Lower lobe of right lung (tissue), 2 donors: ENCODE measurements around the gene PAQR6. TPM values are rescaled to one million over a fixed set of nuclear protein-coding genes. Genes with fewer than 3 reads are reported as not detected.

Experiments
- ATAC-seq, 2 donors: fragments of 200-7000 bp; cut with Tn5 transposase; one replicate each; pipeline ENCODE4 v1.9.1; 2020 to 2022; ENCODE audit warnings: mild to moderate bottlenecking in 2 of 2, moderate library complexity in 2 of 2
- DNase-seq: peaks from one replicate; pipeline ENCODE4 v3.0.0-alpha.2; 2020
- H3K27ac ChIP-seq: fragments of 200-600 bp; one replicate; pipeline ENCODE4 v1.8.0; 2022
- H3K27me3 ChIP-seq: fragments of 200-600 bp; one replicate; pipeline ENCODE4 v1.8.0; 2022; ENCODE audit warnings: low read depth
- H3K36me3 ChIP-seq: fragments of 200-600 bp; one replicate; pipeline ENCODE4 v1.8.0; 2022; ENCODE audit warnings: mild to moderate bottlenecking
- H3K4me1 ChIP-seq: fragments of 200-600 bp; one replicate; pipeline ENCODE4 v1.8.0; 2022
- H3K4me3 ChIP-seq: fragments of 200-600 bp; one replicate; pipeline ENCODE4 v1.8.0; 2022; ENCODE audit warnings: mild to moderate bottlenecking
- H3K9me3 ChIP-seq: fragments of 200-600 bp; one replicate; pipeline ENCODE4 v1.8.0; 2022
- intact Hi-C: fragments of 100-400 bp; cut with DNase I; formaldehyde crosslinking; loops from one replicate; pipeline ENCODE4 v1.11.0; 2022
- total RNA-seq: library from RNA; stranded (reverse); fragmentation: NEBNext Ultra II Directional; extraction: Animal tissue kit (Norgen Biotek cat#: 25700); gene quantifications from one replicate; pipeline ENCODE4 v1.2.1, GENCODE V29; 2021
- TF ChIP-seq, protein P1 (sequence below): fragments of 200-600 bp; IDR thresholded peaks from one replicate; pipeline ENCODE4 v1.8.0; 2022; ENCODE audit warnings: antibody characterized with exemption, mild to moderate bottlenecking
- donor health status: DM: no; HTN: yes; CAD: no; lungs with severe emphysema.

The PAQR6 gene
- total RNA-seq, 1 donor from 2014 or later, result 2.3 TPM

DNA sequence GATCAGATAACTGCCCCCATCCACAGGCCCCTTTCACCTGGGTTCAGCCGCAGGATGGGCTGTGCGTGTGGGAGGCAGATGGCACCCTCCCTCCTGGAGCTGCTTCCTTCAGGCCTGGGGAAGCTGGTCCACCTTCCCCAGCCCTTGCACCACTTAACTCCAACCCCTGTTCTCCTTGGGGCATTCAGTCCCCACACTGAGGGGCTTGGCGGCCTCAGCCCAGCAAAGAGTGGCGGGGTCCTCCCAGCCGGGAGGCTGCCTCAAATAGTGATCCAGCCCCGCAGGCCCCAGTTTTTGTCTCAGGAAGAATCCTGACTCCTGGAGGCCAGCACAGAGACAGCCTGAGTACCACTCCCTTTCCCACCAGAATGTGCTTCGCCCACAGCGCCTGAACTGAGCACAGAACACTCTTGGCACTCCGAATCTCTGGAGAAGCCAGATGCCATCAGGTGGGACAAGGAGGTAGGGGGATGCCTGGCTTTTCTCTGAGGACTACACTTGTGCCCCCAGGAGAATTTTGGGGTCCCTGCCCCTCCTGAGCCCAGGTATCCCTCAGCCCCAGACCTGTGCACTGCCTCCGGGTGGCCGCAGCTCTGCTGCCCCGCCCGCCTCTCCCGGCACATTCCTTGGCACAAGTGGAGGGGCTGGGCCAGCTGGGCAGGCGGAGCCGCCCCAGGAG lies 936 bp downstream of the PAQR6 start:
- Histone ChIP-seq H3K9me3 (no peaks in the 10 kb centered on the region), H3K27me3 (peaks cover 11% of the 10 kb centered on the region), H3K4me3 (no peak overlapping the region), H3K36me3 (peaks cover 29% of the 10 kb centered on the region), H3K4me1 (peaks cover 27% of the 10 kb centered on the region), H3K27ac (no peak overlapping the region)
- DNase-seq (no peak), ATAC-seq (peak; percentile 56 to 60)
- TF ChIP-seq, protein P1, sequence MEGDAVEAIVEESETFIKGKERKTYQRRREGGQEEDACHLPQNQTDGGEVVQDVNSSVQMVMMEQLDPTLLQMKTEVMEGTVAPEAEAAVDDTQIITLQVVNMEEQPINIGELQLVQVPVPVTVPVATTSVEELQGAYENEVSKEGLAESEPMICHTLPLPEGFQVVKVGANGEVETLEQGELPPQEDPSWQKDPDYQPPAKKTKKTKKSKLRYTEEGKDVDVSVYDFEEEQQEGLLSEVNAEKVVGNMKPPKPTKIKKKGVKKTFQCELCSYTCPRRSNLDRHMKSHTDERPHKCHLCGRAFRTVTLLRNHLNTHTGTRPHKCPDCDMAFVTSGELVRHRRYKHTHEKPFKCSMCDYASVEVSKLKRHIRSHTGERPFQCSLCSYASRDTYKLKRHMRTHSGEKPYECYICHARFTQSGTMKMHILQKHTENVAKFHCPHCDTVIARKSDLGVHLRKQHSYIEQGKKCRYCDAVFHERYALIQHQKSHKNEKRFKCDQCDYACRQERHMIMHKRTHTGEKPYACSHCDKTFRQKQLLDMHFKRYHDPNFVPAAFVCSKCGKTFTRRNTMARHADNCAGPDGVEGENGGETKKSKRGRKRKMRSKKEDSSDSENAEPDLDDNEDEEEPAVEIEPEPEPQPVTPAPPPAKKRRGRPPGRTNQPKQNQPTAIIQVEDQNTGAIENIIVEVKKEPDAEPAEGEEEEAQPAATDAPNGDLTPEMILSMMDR, result no peak
- intact Hi-C loops, result no loop called here

DNA sequence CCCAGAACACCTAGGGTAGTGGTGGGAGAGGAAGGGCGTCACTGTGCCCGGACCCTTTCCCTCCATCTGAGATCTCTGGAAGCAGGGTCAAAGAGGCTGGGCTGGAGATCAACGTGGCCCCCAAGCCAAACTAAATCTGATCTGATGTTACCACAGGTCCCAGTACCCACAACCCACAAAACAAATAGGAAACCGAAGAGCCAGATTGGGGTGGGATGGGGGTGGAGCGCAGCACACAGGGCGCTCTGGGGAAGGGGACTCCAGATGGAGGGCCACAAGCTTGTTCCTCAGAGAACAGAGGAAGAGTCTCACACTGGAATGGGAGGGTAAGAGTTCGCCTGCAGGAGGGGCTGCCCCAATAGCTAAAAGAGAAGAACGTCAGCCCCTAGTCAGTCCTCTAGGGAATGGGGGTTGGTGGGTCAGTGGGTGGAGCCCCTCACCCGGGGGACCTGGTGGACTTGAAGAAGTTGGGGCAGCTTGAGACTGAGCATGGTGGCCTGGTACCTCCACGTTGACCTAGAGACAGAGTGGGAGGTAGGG lies 1.5 kb downstream of the PAQR6 start:
- TF ChIP-seq, protein P1, result no peak
- ATAC-seq (no peak), DNase-seq (no peak)
- H3K4me1 ChIP-seq, result peaks cover 27% of the 10 kb centered on the region
- no peaks in the 10 kb centered on the region for H3K9me3 ChIP-seq
- intact Hi-C loops, result no loop called here
- H3K27me3 ChIP-seq, result peaks cover 11% of the 10 kb centered on the region
- H3K36me3 ChIP-seq, result peaks cover 23% of the 10 kb centered on the region
- no peak overlapping the region for H3K27ac ChIP-seq
- peak overlapping the region; percentile 48 for H3K4me3 ChIP-seq

DNA sequence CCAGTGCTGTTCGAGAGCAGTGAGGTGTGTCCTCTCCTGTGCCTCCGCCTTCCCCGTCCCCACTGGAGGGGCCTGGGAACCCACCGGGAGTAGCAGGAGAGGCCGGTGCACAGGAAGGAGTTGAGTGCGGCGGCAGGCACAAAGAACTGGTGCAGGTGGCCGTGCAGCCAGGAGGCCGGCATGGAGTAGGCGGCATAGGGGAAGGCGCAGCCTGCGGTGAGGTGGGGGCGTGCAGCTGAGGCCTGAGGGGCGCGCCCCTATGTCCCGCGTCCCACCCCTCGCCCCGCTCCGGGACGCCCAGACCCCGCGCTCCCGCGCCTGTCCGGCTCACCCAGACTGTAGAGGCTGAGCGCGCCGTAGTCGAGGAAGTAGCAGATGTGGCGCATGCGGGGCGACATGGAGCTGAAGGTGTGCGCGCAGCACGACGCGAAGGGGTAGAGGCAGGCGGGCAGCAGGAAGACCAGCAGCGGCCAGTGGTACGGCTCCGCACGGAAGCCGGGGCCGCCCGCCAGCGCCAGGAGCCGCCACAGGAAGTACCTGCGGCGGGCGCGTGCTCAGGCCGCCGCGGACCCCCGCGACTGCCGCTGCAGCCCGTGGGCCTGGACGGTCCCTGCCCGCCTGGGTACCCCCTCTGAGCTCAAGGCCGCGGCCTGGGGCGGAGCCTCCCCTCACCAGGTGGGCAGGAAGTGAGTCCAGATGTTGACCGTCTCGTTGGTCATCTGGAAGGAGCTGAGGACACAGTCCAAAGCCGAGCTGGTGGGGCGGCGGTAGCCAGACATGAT lies 2.2 kb downstream of the PAQR6 start:
- intact Hi-C loops, result no loop called here
- no peak overlapping the region for H3K27ac ChIP-seq
- ATAC-seq (peak; percentile 31 to 44), DNase-seq (peak; percentile 59)
- peaks cover 27% of the 10 kb centered on the region for H3K4me1 ChIP-seq
- peaks cover 11% of the 10 kb centered on the region for H3K27me3 ChIP-seq
- peak overlapping the region; percentile 48 for H3K4me3 ChIP-seq
- H3K36me3 ChIP-seq, result peaks cover 21% of the 10 kb centered on the region
- TF ChIP-seq, protein P1, result no peak
- H3K9me3 ChIP-seq, result no peaks in the 10 kb centered on the region

DNA sequence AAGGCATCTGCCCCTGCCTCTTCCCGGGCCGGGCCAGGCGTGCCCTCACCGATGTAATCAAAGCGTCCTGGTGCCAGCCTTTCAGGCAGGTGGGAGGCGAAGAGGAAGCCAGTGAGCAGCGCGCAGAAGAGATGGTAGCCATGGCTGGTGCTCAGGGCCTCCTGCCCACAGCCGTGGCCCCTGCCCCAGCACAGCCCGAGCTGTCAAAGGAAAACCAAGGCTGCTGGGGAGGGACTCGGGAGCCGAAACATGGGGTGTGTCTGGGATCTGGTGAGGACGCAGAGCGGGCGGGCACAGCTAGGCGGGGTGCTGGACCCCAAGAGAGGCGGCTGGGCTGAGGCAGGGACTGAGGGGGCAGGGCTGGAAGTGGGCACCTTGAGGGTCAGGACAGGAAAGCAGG lies 3.1 kb downstream of the PAQR6 start:
- ATAC-seq, result no peak
- Histone ChIP-seq H3K4me3 (no peak overlapping the region), H3K27ac (no peak overlapping the region), H3K4me1 (peaks cover 27% of the 10 kb centered on the region), H3K36me3 (peaks cover 20% of the 10 kb centered on the region), H3K9me3 (no peaks in the 10 kb centered on the region), H3K27me3 (peaks cover 11% of the 10 kb centered on the region)
- intact Hi-C loops, result no loop called here
- TF ChIP-seq, protein P1, result no peak
- DNase-seq, result no peak

DNA sequence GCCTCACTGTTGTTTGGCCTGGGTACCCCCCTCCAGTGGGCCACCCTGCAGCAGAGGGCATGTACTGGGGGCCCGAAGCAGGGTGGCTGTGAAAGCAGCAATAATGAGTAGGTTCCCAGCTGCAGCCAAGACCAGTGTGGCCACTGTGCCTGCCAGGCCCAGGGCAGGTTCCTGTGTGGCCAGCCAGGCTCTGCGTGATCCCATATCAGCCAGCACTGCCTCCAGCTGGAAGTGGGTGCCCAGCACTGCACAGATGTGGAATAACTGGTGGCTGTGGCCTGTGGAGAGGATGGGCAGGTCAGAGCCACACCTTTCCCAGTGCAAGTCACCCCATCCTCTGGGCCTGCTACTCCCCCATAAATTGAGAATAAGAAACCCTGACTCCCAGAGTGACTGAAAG lies 3.7 kb downstream of the PAQR6 start:
- intact Hi-C loops, result no loop called here
- Histone ChIP-seq H3K4me3 (no peak overlapping the region), H3K36me3 (peaks cover 20% of the 10 kb centered on the region), H3K9me3 (no peaks in the 10 kb centered on the region), H3K4me1 (peaks cover 27% of the 10 kb centered on the region), H3K27me3 (peaks cover 11% of the 10 kb centered on the region), H3K27ac (no peak overlapping the region)
- TF ChIP-seq, protein P1, result no peak
- DNase-seq (no peak), ATAC-seq (no peak)
